H1 (cell line): ENCODE measurements around the gene CTNNA3. TPM values are rescaled to one million over a fixed set of nuclear protein-coding genes. Genes with fewer than 3 reads are reported as not detected.

Experiments
- CTCF ChIA-PET: fragments of 300-600 bp; sonication (Branson Sonifier 250); formaldehyde crosslinking; loops from one replicate; lab custom pipeline; 2021; ENCODE audit not compliant: partially characterized antibody; lab: Charles Lee
- POLR2A ChIA-PET: fragments of 300-600 bp; sonication (Branson Sonifier 250); formaldehyde crosslinking; loops from one replicate; lab custom pipeline; 2021; ENCODE audit warnings: inconsistent platforms; ENCODE audit not compliant: partially characterized antibody; lab: Charles Lee
- DNase-seq, 2 experiments: peaks; one replicate each; pipeline versions ENCODE4 v3.0.0 to v3.0.0-alpha.2; 2010 to 2022; ENCODE audit warnings: low spot score in 2 of 2, low read depth in 1 of 2, mixed read lengths in 1 of 2
- FAIRE-seq: peaks from 2 replicates; lab custom pipeline; 2011; peaks lifted over from hg19 to GRCh38; lab: Jason Lieb, UNC
- H2AFZ ChIP-seq: 2 replicates; pipeline ENCODE4 v1.8.1; 2012; ENCODE audit warnings: low read length, inconsistent platforms
- H2AK5ac ChIP-seq: 2 replicates; pipeline ENCODE4 v1.6.1; 2013; ENCODE audit warnings: low read depth, low read length
- H2BK120ac ChIP-seq: replicated peaks from 2 replicates; pipeline ENCODE3; 2013; ENCODE audit warnings: low read depth, low read length, inconsistent platforms
- H2BK12ac ChIP-seq: 2 replicates; pipeline ENCODE4 v1.6.1; 2013; ENCODE audit warnings: low read depth, low read length
- H2BK15ac ChIP-seq: 2 replicates; pipeline ENCODE4 v1.6.1; 2013; ENCODE audit warnings: low read length
- H2BK20ac ChIP-seq: 2 replicates; pipeline ENCODE4 v1.6.1; 2013; ENCODE audit warnings: low read length
- H2BK5ac ChIP-seq: 2 replicates; pipeline ENCODE4 v1.6.1; 2013; ENCODE audit warnings: low read depth, low read length
- H3K14ac ChIP-seq: 2 replicates; pipeline ENCODE4 v1.6.1; 2013; ENCODE audit warnings: inconsistent platforms; ENCODE audit not compliant: insufficient read length
- H3K18ac ChIP-seq: 2 replicates; pipeline ENCODE4 v1.6.1; 2013; ENCODE audit warnings: low read length; ENCODE audit errors: extremely low read depth
- H3K23ac ChIP-seq: 2 replicates; pipeline ENCODE4 v1.6.1; 2013; ENCODE audit warnings: inconsistent platforms; ENCODE audit not compliant: insufficient read length
- H3K23me2 ChIP-seq: 2 replicates; pipeline ENCODE4 v1.6.1; 2013; ENCODE audit warnings: low read depth, low read length
- H3K27ac ChIP-seq: 2 replicates; pipeline ENCODE4 v1.6.1; 2011; ENCODE audit warnings: low read depth, low read length, inconsistent platforms
- H3K27me3 ChIP-seq, 4 experiments: replicated peaks in 1 of 4; 1 replicate in 1 of 4; 2 replicates in 3 of 4; pipeline versions ENCODE4 v1.6.1 to v1.8.1; 2011 to 2013; ENCODE audit warnings: low read length in 3 of 4, mild to moderate bottlenecking in 3 of 4, inconsistent platforms in 2 of 4, mixed read lengths in 2 of 4, moderate library complexity in 1 of 4; ENCODE audit not compliant: control insufficient read depth in 3 of 4, insufficient read depth in 3 of 4; ENCODE audit errors: extremely low read depth in 1 of 4
- H3K36me3 ChIP-seq, 4 experiments: 2 replicates each; pipeline versions ENCODE4 v1.6.1 to v1.8.1; 2011 to 2013; ENCODE audit warnings: mild to moderate bottlenecking in 4 of 4, low read length in 3 of 4, moderate library complexity in 2 of 4, control low read depth in 1 of 4, inconsistent platforms in 1 of 4; ENCODE audit not compliant: insufficient read depth in 4 of 4, control insufficient read depth in 2 of 4
- H3K4ac ChIP-seq: replicated peaks from 2 replicates; pipeline ENCODE3; 2013; ENCODE audit warnings: low read length, low read depth, mixed read lengths, inconsistent platforms; ENCODE audit not compliant: insufficient read length
- H3K4me1 ChIP-seq, 4 experiments: replicated peaks in 1 of 4; 1 replicate in 1 of 4; 2 replicates in 3 of 4; pipeline versions ENCODE4 v1.6.1 to v1.8.1; 2011 to 2013; ENCODE audit warnings: low read length in 3 of 4, inconsistent platforms in 2 of 4, mixed read lengths in 1 of 4; ENCODE audit not compliant: insufficient read depth in 4 of 4, control insufficient read depth in 3 of 4
- H3K4me2 ChIP-seq, 2 experiments: 2 replicates each; pipeline versions ENCODE4 v1.6.1 to v1.8.1; 2011 to 2013; ENCODE audit warnings: low read depth in 2 of 2, low read length in 2 of 2, control low read depth in 1 of 2, inconsistent platforms in 1 of 2, mild to moderate bottlenecking in 1 of 2; ENCODE audit not compliant: insufficient read depth in 1 of 2
- H3K4me3 ChIP-seq, 4 experiments: fragments of 200-600, 300-600 bp in 1 of 4; sonication (generic), shearing (Covaris generic), sonication (Bioruptor Twin) in 1 of 4; 2 replicates each; pipeline versions ENCODE4 v1.5.1 to v1.8.1; 2011 to 2016; ENCODE audit warnings: low read length in 4 of 4, low read depth in 3 of 4, control low read depth in 2 of 4, inconsistent platforms in 2 of 4, mild to moderate bottlenecking in 2 of 4, mixed read lengths in 1 of 4, moderate library complexity in 1 of 4; ENCODE audit not compliant: insufficient read depth in 2 of 4; ENCODE audit errors: extremely low read depth in 1 of 4
- H3K56ac ChIP-seq: replicated peaks from 2 replicates; pipeline ENCODE3; 2013; ENCODE audit warnings: low read depth, mild to moderate bottlenecking, mixed read lengths, low read length, inconsistent platforms; ENCODE audit not compliant: insufficient read length
- H3K79me1 ChIP-seq: 2 replicates; pipeline ENCODE4 v1.6.1; 2013; ENCODE audit warnings: low read depth, low read length, control low read depth
- H3K79me2 ChIP-seq, 2 experiments: 2 replicates each; pipeline versions ENCODE4 v1.6.1 to v1.8.1; 2012 to 2013; ENCODE audit warnings: low read length in 2 of 2, mild to moderate bottlenecking in 2 of 2, inconsistent platforms in 1 of 2; ENCODE audit not compliant: insufficient read depth in 2 of 2, control insufficient read depth in 1 of 2
- H3K9ac ChIP-seq, 4 experiments: replicated peaks in 1 of 4; 1 replicate in 1 of 4; 2 replicates in 3 of 4; pipeline versions ENCODE4 v1.6.1 to v1.8.1; 2011 to 2013; ENCODE audit warnings: low read depth in 3 of 4, low read length in 3 of 4, control low read depth in 2 of 4, mild to moderate bottlenecking in 2 of 4, moderate library complexity in 2 of 4, inconsistent platforms in 1 of 4; ENCODE audit errors: extremely low read depth in 1 of 4
- H3K9me3 ChIP-seq, 2 experiments: 2 replicates each; pipeline versions ENCODE4 v1.6.1 to v1.8.1; 2012 to 2013; ENCODE audit warnings: mild to moderate bottlenecking in 2 of 2, moderate library complexity in 2 of 2, control low read depth in 1 of 2, inconsistent platforms in 1 of 2, low read depth in 1 of 2, low read length in 1 of 2, mixed read lengths in 1 of 2; ENCODE audit not compliant: insufficient read depth in 2 of 2
- H4K20me1 ChIP-seq, 2 experiments: replicated peaks in 1 of 2; 2 replicates each; pipeline versions ENCODE3 to v1.8.1; 2011 to 2013; ENCODE audit warnings: inconsistent platforms in 2 of 2, low read length in 2 of 2, mild to moderate bottlenecking in 1 of 2; ENCODE audit not compliant: insufficient read depth in 2 of 2, control insufficient read depth in 1 of 2
- H4K5ac ChIP-seq: 2 replicates; pipeline ENCODE4 v1.6.1; 2013; ENCODE audit warnings: low read length, low read depth, mixed read lengths, inconsistent platforms; ENCODE audit not compliant: insufficient read length
- H4K8ac ChIP-seq: 2 replicates; pipeline ENCODE4 v1.8.0; 2013; ENCODE audit warnings: mild to moderate bottlenecking, moderate library complexity, low read length, inconsistent platforms; ENCODE audit not compliant: insufficient read depth; ENCODE audit errors: extremely low read depth
- H4K91ac ChIP-seq: replicated peaks from 2 replicates; pipeline ENCODE3; 2013; ENCODE audit warnings: low read length, mixed read lengths, inconsistent platforms; ENCODE audit not compliant: insufficient read length
- CBX8 ChIP-seq: fragments of 300-800, 300-1000 bp; sonication (generic); IDR thresholded peaks from 2 replicates; pipeline ENCODE4 v1.7.1; 2016; ENCODE audit warnings: low read depth, low read length, borderline replicate concordance
- RFX5 ChIP-seq: IDR thresholded peaks from 2 replicates; pipeline ENCODE4 v1.6.1; 2011; ENCODE audit warnings: low read depth, low read length, improper control_type of control experiment, borderline replicate concordance
- TEAD4 ChIP-seq: IDR thresholded peaks from 2 replicates; pipeline ENCODE4 v1.6.1; 2012; ENCODE audit warnings: low read depth, low read length, inconsistent platforms, mixed read lengths
- polyA plus RNA-seq, 7 experiments: library from polyadenylated mRNA; depleted of rRNA in 3 of 7; stranded (reverse) in 5 of 7; unstranded in 2 of 7; fragments of >200 nt in 5 of 7; fragments of 200-250 nt in 2 of 7; gene quantifications; 1 replicate in 5 of 7; 2 replicates in 1 of 7; 4 replicates in 1 of 7; pipeline versions ENCODE4 v1.2.1 to v1.2.3, GENCODE V29; 2011 to 2013; ENCODE audit warnings: missing spikeins in 2 of 7, mixed read lengths in 2 of 7
- total RNA-seq: library from RNA; stranded (reverse); fragmentation: NEBNext Ultra II Directional; extraction: Animal tissue kit (Norgen Biotek cat#: 25700); gene quantifications from 2 replicates; pipeline ENCODE4 v1.2.1, GENCODE V29; 2021

CTNNA3 gene
- total and polyA plus RNA-seq, 2 of the 8 experiments (the other 6 are each of a cell fraction or from before 2014, with no cell fraction given), result 1.3 to 1.5 TPM

DNA sequence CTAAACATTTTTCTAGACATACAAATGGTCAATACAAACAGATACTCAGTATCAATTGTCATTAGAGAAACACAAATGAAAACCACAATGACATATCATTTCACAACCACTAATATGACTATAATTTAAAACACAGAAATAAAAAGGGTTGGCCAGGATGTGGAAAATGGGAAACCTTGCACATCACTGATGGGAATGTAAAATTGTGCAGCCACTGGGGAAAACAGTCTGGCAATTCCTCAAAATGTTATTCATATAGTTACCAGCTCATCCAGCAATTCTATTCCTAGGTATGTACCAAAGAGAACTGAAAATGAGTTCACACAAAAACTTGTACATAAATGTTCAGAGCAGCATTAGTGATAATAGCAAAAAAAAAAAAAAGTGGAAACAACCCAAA is 876.3 kb downstream of the CTNNA3 start:
- Histone ChIP-seq H3K14ac (no peak overlapping the region), H2BK12ac (no peak overlapping the region), H2BK120ac (no peak overlapping the region), H3K18ac (no peak overlapping the region), H3K27ac (no peak overlapping the region), H2BK15ac (no peak overlapping the region), H3K23ac (no peak overlapping the region), H4K5ac (no peak overlapping the region), H3K4ac (no peak overlapping the region), H3K27me3 (peaks cover 0 to 1% (median 0%) of the 10 kb centered on the region in 4 experiments; a peak in 3 of 7 replicates), H3K23me2 (no peaks in the 10 kb centered on the region), H3K4me1 (peaks cover 0 to 4% (median under 1%) of the 10 kb centered on the region in 4 experiments; a peak in 2 of 7 replicates), H3K79me2 (no peaks in the 10 kb centered on the region), H2AK5ac (no peak overlapping the region), H3K9ac (no peak overlapping the region), H3K56ac (no peak overlapping the region), H4K20me1 (no peaks in the 10 kb centered on the region), H3K79me1 (no peaks in the 10 kb centered on the region), H3K4me3 (no peak overlapping the region), H4K8ac (no peak overlapping the region), H2BK20ac (no peak overlapping the region), H3K36me3 (no peaks in the 10 kb centered on the region), H2AFZ (no peak overlapping the region), H4K91ac (no peak overlapping the region), H3K4me2 (no peak overlapping the region), H2BK5ac (no peak overlapping the region), H3K9me3 (no peaks in the 10 kb centered on the region)
- FAIRE-seq (no peak), DNase-seq (no peak)
- TF ChIP-seq TEAD4, result no peak
- TF ChIP-seq CBX8, result no peak
- no peak for TF ChIP-seq RFX5
- ChIA-PET CTCF (interaction anchor here (0.5 kb wide), 1 partner anchor 971 kb away, joined by 3 read pairs; no protein-coding TSS in a partner anchor), POLR2A (no interaction called here)
